Psoas muscle (tissue), 8 donors: ENCODE results near the gene LEUTX. TPM values are rescaled to one million over a fixed set of nuclear protein-coding genes. Genes with fewer than 3 reads are reported as not detected.

Source experiments
- ATAC-seq, 4 donors: fragments of 200-7000 bp; cut with Tn5 transposase; one replicate each; pipeline ENCODE4 v1.9.1; 2020; ENCODE audit warnings: moderate library complexity in 3 of 4, mild to moderate bottlenecking in 2 of 4
- DNase-seq, 2 donors: peaks; one replicate each; pipeline ENCODE4 v3.0.0-alpha.2; 2020
- H3K27ac ChIP-seq: fragments of 200-600 bp; one replicate; pipeline ENCODE4 v1.8.0; 2022
- H3K27me3 ChIP-seq, 3 donors: fragments of 200-600 bp in 1 of 3; one replicate each; pipeline versions ENCODE4 v1.6.1 to v1.8.0; 2013 to 2022; ENCODE audit warnings: low read length in 2 of 3, mild to moderate bottlenecking in 2 of 3, moderate library complexity in 1 of 3; ENCODE audit not compliant: insufficient read depth in 3 of 3
- H3K36me3 ChIP-seq, 2 donors: fragments of 200-600 bp in 1 of 2; one replicate each; pipeline versions ENCODE4 v1.6.1 to v1.8.0; 2013 to 2022; ENCODE audit warnings: low read depth in 1 of 2, mild to moderate bottlenecking in 1 of 2, moderate library complexity in 1 of 2; ENCODE audit not compliant: insufficient read depth in 1 of 2
- H3K4me1 ChIP-seq: fragments of 200-600 bp; one replicate; pipeline ENCODE4 v1.8.0; 2022
- H3K4me3 ChIP-seq: fragments of 200-600 bp; one replicate; pipeline ENCODE4 v1.8.0; 2022; ENCODE audit warnings: mild to moderate bottlenecking
- H3K9me3 ChIP-seq: fragments of 200-600 bp; one replicate; pipeline ENCODE4 v1.8.0; 2022
- WGBS, 3 donors: extraction: QIAGEN DNeasy Blood & Tissue Kit; methylation state at CpG; one replicate each; pipeline versions ENCODE4 v1.1.6 to v1.1.7; 2013; 5-methylcytosine and 5-hydroxymethylcytosine counted together
- intact Hi-C, 2 donors: fragments of 100-400 bp; cut with DNase I; formaldehyde crosslinking; loops; one replicate each; pipeline versions ENCODE4 v1.11.0 to v1.14.2; 2022
- long read RNA-seq, 2 donors: library from polyadenylated mRNA; unstranded; transcript quantifications; one replicate each; pipeline ENCODE4 v2.0.0, GENCODE V29; 2021
- polyA plus RNA-seq, 3 donors: library from polyadenylated mRNA; stranded (reverse); fragments of 200-250 nt; gene quantifications; one replicate each; pipeline ENCODE4 v1.2.3, GENCODE V29; 2013
- total RNA-seq, 4 donors: library from RNA; stranded (reverse); fragmentation: NEBNext Ultra II Directional in 2 of 4; extraction: Animal tissue kit (Norgen Biotek cat#: 25700) in 2 of 4; gene quantifications; one replicate each; pipeline versions ENCODE4 v1.2.1 to v1.2.4, GENCODE V29; 2021 to 2023
- TF ChIP-seq, protein P1 (sequence below): fragments of 200-600 bp; IDR thresholded peaks from one replicate; pipeline ENCODE4 v1.8.0; 2022; ENCODE audit warnings: antibody characterized with exemption
- donor health status: healthy with polysubstance abuse.
- donor health status: DM: no; HTN: no; CAD: no; lungs with moderate emphysema.
- donor health status: Bipolar disorder and iron deficiency.
- donor health status: healthy.
- donor health status: DM: yes; HTN: yes; CAD: no.
- donor health status: DM: no; HTN: no; CAD: no.
- donor health status: DM: no; HTN: no; CAD: no.
- donor health status: DM: yes; HTN: yes; CAD: no.

Gene LEUTX
- total RNA-seq (not detected), polyA plus RNA-seq (not detected)
- long read RNA-seq, donor 1, result 0 reads
- long read RNA-seq, donor 2, result 0 reads

DNA sequence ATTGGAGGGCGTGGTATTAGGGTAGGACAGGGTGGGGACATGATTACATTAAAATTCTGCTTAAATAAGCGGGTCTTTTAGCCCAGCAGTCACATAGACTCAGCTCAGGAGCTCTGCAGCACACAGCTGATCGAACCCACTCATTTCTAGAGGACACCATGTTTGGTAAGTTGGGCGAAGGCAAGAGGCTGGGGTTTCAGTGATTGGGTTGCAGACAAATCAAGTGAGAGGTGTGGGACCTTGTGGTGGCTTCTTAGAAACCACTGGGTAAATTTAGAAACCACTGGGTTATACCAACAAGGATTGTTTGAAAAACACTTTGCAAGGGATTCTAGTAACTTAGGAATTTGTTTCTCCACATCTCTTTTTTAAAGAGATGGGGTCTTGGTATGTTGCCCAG is at the start of gene LEUTX:
Gene LEUTX, plus strand, starts transcription at position 92 of the 400 bp plus-strand sequence. Its CDS starts 67 bp downstream, at position 159.
- intact Hi-C loops, result no loop called here
- Histone ChIP-seq H3K9me3 (no peaks in the 10 kb centered on the region), H3K36me3 (no peaks in the 10 kb centered on the region), H3K27me3 (peaks cover 0 to 1% (median 0%) of the 10 kb centered on the region in 3 donors), H3K4me1 (no peaks in the 10 kb centered on the region), H3K27ac (no peak within 1 kb of the TSS), H3K4me3 (no peak within 1 kb of the TSS)
- no peak for ATAC-seq
- WGBS, 3 donors, result 69 to 83% (median 71%) methylated on average over 4 of the region's 4 CpGs
- DNase-seq, result no peak
- TF ChIP-seq, protein P1, sequence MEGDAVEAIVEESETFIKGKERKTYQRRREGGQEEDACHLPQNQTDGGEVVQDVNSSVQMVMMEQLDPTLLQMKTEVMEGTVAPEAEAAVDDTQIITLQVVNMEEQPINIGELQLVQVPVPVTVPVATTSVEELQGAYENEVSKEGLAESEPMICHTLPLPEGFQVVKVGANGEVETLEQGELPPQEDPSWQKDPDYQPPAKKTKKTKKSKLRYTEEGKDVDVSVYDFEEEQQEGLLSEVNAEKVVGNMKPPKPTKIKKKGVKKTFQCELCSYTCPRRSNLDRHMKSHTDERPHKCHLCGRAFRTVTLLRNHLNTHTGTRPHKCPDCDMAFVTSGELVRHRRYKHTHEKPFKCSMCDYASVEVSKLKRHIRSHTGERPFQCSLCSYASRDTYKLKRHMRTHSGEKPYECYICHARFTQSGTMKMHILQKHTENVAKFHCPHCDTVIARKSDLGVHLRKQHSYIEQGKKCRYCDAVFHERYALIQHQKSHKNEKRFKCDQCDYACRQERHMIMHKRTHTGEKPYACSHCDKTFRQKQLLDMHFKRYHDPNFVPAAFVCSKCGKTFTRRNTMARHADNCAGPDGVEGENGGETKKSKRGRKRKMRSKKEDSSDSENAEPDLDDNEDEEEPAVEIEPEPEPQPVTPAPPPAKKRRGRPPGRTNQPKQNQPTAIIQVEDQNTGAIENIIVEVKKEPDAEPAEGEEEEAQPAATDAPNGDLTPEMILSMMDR, result no peak

- DNase-seq, result no peak
- intact Hi-C loops, result no loop called here
- 54 to 71% (median 64%) methylated on average over 4 of the region's 4 CpGs for WGBS, 3 donors
Observed at GRCh38 chr19:39729594-39729993, 49.1 kb upstream of the LEUTX start.

GRCh38 chr19:39731685-39732084 is 47.0 kb upstream of the LEUTX start:
- intact Hi-C loops, result no loop called here
- 91 to 97% (median 93%) methylated on average over 1 of the region's 1 CpG for WGBS, 3 donors
- no peak overlapping the region for H3K4me3 ChIP-seq
- DNase-seq (no peak), ATAC-seq (no peak)
- no peak overlapping the region for H3K27ac ChIP-seq
- H3K4me1 ChIP-seq, result no peaks in the 10 kb centered on the region
- TF ChIP-seq, protein P1, result no peak
- H3K9me3 ChIP-seq, result no peaks in the 10 kb centered on the region
- H3K36me3 ChIP-seq, result no peaks in the 10 kb centered on the region
- H3K27me3 ChIP-seq, result no peaks in the 10 kb centered on the region

More at GRCh38 chr19:39729594-39729993, 49.1 kb upstream of the LEUTX start:
- Histone ChIP-seq H3K27ac (no peak overlapping the region), H3K9me3 (no peaks in the 10 kb centered on the region), H3K27me3 (no peaks in the 10 kb centered on the region), H3K4me3 (no peak overlapping the region), H3K36me3 (no peaks in the 10 kb centered on the region), H3K4me1 (no peaks in the 10 kb centered on the region)
- ATAC-seq, result no peak
- TF ChIP-seq, protein P1, result no peak

DNA sequence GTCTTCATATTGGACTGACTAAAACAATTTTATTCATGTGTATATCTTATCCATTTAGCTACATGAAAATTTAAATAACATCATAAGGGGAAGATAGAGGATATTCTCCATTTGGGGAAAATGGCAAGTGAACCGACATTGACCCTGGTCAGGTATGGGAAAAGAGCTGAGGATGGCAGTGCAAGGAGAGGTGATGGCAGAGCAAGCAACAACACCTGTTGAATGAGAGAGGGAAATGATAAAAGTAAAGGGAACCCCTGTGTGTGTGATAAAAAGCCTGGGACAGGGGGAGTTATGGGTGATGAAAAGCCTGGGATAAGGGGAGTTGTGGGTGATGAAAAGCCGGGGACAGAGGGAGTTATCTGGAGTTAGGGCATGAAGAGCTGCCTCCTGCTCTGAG is 44.8 kb upstream of the LEUTX start:
- no peak for DNase-seq
- TF ChIP-seq, protein P1, result no peak
- no peaks in the 10 kb centered on the region for H3K27me3 ChIP-seq
- no peak for ATAC-seq
- no peak overlapping the region for H3K4me3 ChIP-seq
- no peak overlapping the region for H3K27ac ChIP-seq
- no peaks in the 10 kb centered on the region for H3K4me1 ChIP-seq
- H3K9me3 ChIP-seq, result no peaks in the 10 kb centered on the region
- 83 to 85% (median 84%) methylated on average over 2 of the region's 2 CpGs for WGBS, 3 donors
- intact Hi-C loops, result no loop called here
- no peaks in the 10 kb centered on the region for H3K36me3 ChIP-seq

- WGBS, 3 donors, result 31 to 64% (median 33%) methylated on average over 3 of the region's 3 CpGs
- ATAC-seq, result no peak
- intact Hi-C loops, result no loop called here
- Histone ChIP-seq H3K4me1 (no peaks in the 10 kb centered on the region), H3K36me3 (no peaks in the 10 kb centered on the region), H3K27ac (no peak overlapping the region), H3K27me3 (no peaks in the 10 kb centered on the region), H3K4me3 (no peak overlapping the region), H3K9me3 (no peaks in the 10 kb centered on the region)
- TF ChIP-seq, protein P1, result no peak
- no peak for DNase-seq
Observed at GRCh38 chr19:39735688-39736087, 43.0 kb upstream of the LEUTX start.
